Retina (tissue), 1 donor: ENCODE results near the gene EYS.

ENCODE experiments used
- DNase-seq: peaks from one replicate; pipeline ENCODE4 v3.0.0-alpha.2; 2016

EYS gene

GRCh38 chr6:64696053-64696452 is 1011.0 kb downstream of the EYS start:
- DNase-seq: no peak

- DNase-seq: no peak
Observed at GRCh38 chr6:64694356-64694755, 1012.7 kb downstream of the EYS start.

- DNase-seq: no peak
Observed at GRCh38 chr6:64691064-64691463, 1016.0 kb downstream of the EYS start.

DNA sequence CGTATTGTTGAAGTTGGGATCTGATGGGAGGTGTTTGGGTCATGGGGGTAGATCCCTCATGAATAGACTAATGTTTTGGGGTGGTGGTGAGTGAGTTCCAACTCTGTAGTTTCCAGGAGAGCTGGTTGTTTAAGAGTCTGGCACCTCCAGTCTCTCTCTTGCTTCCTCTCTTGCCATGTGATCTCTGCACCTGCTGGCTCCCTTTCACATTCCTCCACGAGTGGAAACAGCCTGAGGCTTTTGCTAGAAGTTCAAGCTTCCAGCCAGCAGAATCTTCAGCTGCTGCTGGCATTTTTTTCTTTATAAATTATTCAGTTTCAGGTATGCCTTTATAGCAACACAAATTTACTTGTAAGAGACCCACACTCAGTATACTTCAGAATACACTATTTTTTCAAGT is 1021.6 kb downstream of the EYS start:
- DNase-seq: no peak

GRCh38 chr6:64683682-64684081 is 1023.3 kb downstream of the EYS start:
- DNase-seq: no peak

DNA sequence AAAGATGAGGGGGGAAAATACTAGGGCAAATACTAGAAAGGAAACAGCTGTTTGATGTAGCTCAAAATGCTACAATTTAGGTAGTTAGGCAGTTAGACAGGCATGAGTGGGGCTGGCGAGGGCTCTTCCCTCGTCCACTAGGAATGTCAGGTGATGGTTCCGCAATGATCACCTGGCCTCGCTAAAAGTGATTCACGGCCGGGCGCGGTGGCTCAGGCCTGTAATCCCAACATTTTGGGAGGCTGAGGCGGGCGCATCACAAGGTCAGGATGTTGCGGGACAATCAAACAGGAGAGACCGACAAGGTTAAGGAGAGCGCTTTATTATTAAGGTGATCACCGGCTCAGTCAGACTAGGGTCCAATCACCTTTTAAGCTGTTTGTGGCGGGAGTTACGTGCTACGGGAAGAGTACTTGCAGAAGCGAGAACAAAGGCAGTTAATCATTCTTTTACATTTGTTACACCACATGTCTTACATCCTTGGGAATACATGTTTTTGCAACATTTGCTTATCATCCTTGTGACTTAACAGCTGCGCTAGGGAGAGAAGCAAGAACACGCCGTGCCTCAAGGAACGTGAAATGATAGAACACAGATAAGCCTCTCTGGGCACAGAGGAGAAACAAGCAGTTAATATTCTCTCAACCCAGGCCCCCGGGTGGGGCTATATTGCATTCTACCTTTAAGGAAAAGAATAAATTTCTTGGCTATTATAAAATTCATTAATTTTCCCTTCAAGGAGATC is 1025.4 kb downstream of the EYS start:
- no peak for DNase-seq

- no peak for DNase-seq
Observed at GRCh38 chr6:64680446-64680845, 1026.6 kb downstream of the EYS start.

DNA sequence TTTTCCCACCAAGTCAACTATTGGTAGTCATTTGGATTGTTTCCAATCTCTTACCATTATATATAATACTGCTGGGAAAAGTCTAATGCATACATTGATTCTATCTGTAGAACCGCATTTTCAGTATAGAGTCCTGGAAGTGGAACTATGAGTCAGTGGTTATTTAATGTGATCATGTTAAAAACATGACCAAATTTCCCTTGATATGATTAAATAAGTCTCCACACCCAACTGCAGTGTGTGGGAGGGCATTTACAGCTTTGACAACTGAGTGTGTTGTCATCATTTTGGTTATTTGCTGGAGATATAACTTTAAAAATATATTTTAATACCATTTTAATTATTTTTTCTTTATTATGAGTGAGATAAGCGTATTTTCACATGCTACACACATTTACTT is 1027.6 kb downstream of the EYS start:
- DNase-seq: no peak

DNA sequence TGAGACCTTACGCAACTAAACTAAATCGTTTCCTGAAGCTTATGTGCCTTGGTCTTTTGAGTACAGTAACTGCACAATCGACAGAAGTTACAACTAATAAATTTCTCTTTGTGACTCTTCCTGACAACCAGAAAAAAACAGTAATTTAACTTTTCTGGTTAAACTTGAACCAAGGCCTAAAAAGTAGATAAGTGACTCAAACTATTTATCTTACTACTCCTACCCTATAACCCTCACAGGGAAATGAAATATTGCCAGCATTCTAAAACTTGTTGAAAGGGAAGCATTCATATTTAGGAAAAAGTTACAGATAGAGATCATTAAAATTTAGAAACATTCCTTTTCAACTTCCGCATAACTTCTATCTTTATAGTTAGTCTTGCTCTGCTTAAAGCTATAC is 1034.4 kb downstream of the EYS start:
- no peak for DNase-seq

- no peak for DNase-seq
Observed at GRCh38 chr6:64672131-64672530, 1034.9 kb downstream of the EYS start.

DNA sequence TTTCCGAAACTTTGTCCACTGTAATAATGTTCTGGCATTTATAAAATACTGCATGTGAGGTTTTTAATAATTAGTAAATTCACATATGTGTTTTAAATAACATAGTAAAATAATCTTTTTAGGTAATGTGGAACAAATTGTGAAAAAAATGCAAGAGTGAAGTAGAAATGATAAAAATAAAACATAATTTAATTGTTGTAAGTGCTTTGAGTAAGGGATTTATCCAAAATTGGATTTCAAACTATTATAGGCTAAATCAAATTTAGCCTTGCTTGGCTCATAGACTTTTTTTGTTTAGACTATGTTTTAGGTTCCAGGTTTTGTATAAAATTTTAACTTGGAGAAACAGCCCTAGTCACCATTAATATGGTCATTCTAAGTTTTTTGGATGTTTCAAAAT is 1041.9 kb downstream of the EYS start:
- no peak for DNase-seq

- no peak for DNase-seq
Observed at GRCh38 chr6:64664480-64664879, 1042.5 kb downstream of the EYS start.

- no peak for DNase-seq
Observed at GRCh38 chr6:64644024-64644423, 1063.0 kb downstream of the EYS start.

DNA sequence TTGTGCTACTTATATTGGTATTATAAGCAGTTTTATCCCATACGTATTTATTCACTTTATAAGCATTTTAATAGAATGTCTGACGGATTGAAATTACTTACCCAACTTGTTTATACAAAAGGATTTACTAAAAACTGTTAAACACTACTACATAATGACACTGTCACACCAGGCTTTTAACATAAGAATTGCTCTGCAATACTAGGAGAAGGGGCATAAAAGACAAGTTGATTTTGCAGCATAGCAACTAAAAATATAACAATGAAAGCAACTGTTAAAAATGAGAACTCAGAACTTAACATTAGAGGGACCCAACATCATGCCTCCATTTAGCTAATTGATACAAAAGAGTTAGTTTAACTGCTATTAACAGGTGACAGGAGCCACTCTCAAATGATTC is 1076.1 kb downstream of the EYS start:
- no peak for DNase-seq

DNA sequence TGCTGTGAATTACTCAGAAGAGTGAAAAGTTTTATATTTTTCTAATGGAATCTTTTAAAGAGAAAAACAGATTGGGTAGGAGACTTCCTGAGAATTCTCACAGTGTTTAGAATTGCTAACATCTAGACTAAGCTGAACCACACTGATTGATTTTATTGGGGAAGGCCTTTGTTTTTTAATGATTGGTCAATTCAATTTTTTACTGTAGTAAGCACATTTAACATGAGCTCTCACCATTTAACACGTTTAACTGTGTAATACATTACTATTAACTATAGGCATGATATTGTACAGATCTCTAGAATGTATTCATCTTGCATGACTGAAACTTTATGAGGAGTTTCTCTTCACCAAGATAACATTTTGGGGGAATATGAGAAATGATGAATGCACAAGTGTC is 1084.1 kb downstream of the EYS start:
- no peak for DNase-seq

GRCh38 chr6:64602993-64603392 is 1104.0 kb downstream of the EYS start:
- no peak for DNase-seq

GRCh38 chr6:64591676-64592036 is 1115.4 kb downstream of the EYS start:
- no peak for DNase-seq

DNA sequence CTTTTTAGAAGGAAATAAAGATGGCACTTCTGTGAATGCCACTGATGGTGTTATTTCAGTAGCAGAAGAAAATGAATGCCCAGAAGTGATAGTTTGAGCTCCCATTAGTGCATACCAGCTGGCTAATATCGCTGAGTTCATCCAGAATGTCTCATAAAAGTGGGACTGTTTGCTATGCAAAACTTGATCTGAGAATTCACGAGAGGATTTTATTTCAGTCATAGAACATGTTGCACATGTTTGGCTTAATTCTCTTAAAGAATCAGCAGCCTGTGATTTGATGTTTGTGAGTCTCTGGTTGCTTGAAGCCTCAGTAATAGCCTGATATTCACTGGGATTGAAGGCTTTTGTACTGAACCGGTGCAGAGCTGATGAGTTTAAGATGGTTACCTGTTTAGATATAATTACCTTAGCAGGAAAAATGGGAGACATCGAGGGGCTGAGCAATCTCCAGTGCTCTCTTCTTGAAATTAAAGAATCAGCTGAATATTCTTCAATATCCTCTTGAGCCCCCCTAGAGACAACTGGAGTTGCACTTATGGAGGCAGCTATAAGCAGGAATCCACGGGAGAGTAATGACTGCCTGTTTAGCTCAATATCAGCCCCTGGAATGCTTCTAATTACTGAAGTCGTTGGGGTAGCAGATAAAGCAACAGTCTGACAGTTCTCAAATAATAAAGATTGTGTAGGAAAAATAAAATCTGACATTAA is 1115.9 kb downstream of the EYS start:
- no peak for DNase-seq

DNA sequence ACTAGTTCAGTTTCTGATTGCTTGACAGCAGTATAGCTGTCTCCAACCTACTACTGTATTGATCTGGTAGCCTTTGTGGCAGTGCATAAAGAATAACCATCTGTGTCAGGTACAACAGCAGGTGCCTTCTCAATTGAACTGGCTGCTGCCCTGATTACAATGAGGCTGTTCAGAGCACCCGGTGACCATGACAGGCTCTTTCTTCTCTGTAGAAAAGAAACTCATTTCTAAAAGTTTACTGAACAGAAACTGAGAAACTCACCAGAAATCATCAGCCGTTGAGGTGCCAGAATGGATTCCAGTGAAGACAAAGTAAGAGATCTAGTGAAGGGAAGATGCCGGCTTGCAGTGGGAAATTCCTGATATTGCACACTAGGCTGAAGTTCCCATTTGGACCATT is 1117.1 kb downstream of the EYS start:
- no peak for DNase-seq

GRCh38 chr6:64580346-64580745 is 1126.7 kb downstream of the EYS start:
- no peak for DNase-seq

DNA sequence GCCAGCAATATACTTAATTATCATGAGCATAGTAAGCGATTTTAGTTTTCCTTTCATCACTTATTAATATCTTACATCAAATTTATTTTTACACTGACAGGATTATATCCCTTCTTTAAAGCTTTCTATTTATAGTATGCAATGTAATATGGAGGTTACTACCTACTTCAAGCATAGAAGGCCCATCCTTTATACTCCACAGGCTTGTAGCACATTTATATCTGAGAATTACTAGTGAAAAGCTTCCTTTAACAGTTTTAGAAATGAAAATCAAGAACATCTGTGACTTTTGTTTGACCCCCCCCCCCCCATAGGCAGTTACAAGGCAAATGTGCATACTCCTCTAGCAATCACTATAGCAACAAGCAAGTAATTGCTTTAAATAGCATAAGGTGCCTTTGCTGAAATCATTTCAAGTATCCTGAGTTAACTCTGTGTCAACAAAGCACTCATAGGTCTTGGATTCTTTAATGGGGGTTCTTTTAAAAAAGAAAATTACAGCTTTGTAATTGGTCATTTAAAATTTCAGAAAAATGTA is 1153.7 kb downstream of the EYS start:
- DNase-seq: no peak

DNA sequence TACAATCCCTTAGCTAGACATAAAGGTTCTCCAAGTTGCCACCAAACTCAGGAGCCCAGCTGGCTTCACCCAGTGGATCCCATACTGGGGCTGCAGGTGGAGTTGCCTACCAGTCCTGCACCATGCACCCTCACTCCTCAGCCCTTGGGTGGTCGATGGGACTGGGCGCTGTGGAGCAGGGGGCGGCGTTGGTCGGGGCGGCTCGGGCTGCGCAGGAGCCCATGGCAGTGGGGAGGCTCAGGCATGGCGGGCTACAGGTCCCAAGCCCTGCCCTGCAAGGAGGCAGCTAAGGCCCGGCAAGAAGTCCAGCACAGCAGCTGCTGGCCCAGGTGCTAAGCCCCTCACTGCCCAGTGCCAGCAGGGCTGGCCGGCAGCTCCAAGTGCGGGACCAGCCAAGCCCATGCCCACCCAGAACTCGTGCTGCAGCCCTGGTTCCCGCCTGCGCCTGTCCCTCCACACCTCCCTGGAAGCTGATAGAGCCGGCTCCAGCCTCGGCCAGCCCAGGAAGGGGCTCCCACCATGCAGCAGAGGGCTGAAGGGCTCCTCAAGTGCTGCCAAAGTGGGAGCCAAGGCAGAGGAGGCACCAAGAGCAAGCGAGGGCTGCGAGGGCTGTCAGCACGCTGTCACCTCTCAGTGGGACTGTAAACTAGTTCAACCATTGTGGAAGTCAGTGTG is 1159.3 kb downstream of the EYS start:
- DNase-seq: no peak

DNA sequence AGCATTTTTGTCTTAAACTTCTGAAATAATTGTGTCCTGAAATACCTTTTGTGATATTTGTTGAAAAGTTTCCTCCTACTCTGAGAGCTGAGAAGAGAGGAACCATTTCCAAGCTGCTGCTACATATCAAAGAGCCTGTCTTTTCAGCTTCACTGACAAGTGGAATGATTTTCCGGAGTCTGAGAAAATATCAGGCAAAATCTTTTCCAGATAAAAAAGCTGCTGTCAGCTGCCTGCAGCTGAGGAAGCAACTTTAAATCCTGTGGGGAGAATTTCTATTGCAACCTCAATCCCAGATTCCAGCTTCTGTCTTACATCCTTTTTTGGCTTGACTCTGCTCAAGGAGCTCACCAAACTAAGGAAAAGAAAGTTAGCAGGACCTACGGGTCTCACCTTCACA is 1167.1 kb downstream of the EYS start:
- DNase-seq: peak; percentile 9

DNA sequence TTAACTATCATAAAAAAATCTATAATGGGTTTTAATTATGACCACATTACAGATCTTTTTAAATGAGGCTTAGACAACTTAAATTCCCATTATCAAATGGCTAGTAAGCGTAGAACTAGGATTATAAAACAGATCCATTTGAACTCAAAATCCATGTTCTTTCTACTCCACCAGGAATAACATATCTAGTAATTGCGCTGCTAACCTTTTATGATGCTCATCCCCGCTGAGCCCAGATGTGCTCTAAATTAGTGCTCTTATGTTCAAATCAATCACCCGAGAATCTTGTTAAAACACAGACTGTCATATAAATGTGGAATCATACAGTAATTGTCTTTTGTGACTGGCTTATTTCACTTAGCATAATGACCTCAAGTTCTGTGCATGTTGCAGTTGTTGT is 1168.3 kb downstream of the EYS start:
- peak; percentile 16 for DNase-seq
